Neutrophil (primary cell): ENCODE data around the gene FAM209B.
A peak's percentile ranks its signal among the peaks of the same experiment; 100 is the strongest.

Experiments used
- H3K27ac ChIP-seq: fragments of 200-600 bp; sonication (generic); 2 replicates; pipeline ENCODE4 v1.5.1; 2016; ENCODE audit warnings: mild to moderate bottlenecking, moderate library complexity
- H3K27me3 ChIP-seq: fragments of 200-600 bp; sonication (generic); 2 replicates; pipeline ENCODE4 v1.6.0; 2016; ENCODE audit warnings: mild to moderate bottlenecking
- H3K36me3 ChIP-seq: fragments of 200-600 bp; sonication (generic); 2 replicates; pipeline ENCODE4 v1.5.1; 2017
- H3K4me1 ChIP-seq, 2 experiments: fragments of 200-600 bp in 1 of 2; sonication (generic) in 1 of 2; 1 replicate in 1 of 2; 2 replicates in 1 of 2; pipeline versions ENCODE4 v1.5.1 to v1.6.1; 2013 to 2016; ENCODE audit warnings: low read depth in 1 of 2, low read length in 1 of 2, mild to moderate bottlenecking in 1 of 2, moderate library complexity in 1 of 2; ENCODE audit not compliant: control insufficient read depth in 1 of 2, insufficient read depth in 1 of 2
- H3K4me3 ChIP-seq, 2 experiments: fragments of 200-600 bp in 1 of 2; sonication (generic) in 1 of 2; 1 replicate in 1 of 2; 2 replicates in 1 of 2; pipeline ENCODE4 v1.5.1; 2013 to 2016; ENCODE audit warnings: low read depth in 1 of 2, low read length in 1 of 2, mild to moderate bottlenecking in 1 of 2, moderate library complexity in 1 of 2
- H3K9me3 ChIP-seq: fragments of 200-600 bp; sonication (generic); 2 replicates; pipeline ENCODE4 v1.5.1; 2016
- CTCF ChIP-seq: fragments of 200-600 bp; sonication (generic); IDR thresholded peaks from 2 replicates; pipeline ENCODE4 v1.5.1; 2016; ENCODE audit warnings: antibody characterized with exemption

Gene FAM209B

GRCh38 chr20:56504373-56505005, 28.6 kb upstream of the FAM209B start:
- peak; percentile 52 for TF ChIP-seq CTCF
- no peaks in the 10 kb centered on the region for H3K9me3 ChIP-seq

GRCh38 chr20:56506103-56506502, 26.9 kb upstream of the FAM209B start:
- no peak overlapping the region for H3K4me3 ChIP-seq
- no peak for TF ChIP-seq CTCF
- H3K9me3 ChIP-seq, result no peaks in the 10 kb centered on the region
- H3K27me3 ChIP-seq, result no peaks in the 10 kb centered on the region
- H3K36me3 ChIP-seq, result peaks cover 35% of the 10 kb centered on the region
- peak overlapping the region; percentile 63 for H3K27ac ChIP-seq
- peaks cover 11 to 14% of the 10 kb centered on the region in 2 experiments for H3K4me1 ChIP-seq

More at GRCh38 chr20:56504373-56505005, 28.6 kb upstream of the FAM209B start:
- peaks cover 11 to 14% of the 10 kb centered on the region in 2 experiments for H3K4me1 ChIP-seq
- no peaks in the 10 kb centered on the region for H3K27me3 ChIP-seq
- peaks cover 42% of the 10 kb centered on the region for H3K36me3 ChIP-seq
- H3K27ac ChIP-seq, result peak overlapping the region; percentile 63
- no peak overlapping the region for H3K4me3 ChIP-seq

- Histone ChIP-seq H3K4me3 (no peak overlapping the region), H3K27ac (no peak overlapping the region), H3K27me3 (no peaks in the 10 kb centered on the region), H3K9me3 (no peaks in the 10 kb centered on the region), H3K36me3 (peaks cover 71% of the 10 kb centered on the region), H3K4me1 (peaks cover 0 to 7% of the 10 kb centered on the region in 2 experiments)
- no peak for TF ChIP-seq CTCF
These were observed 21.1 kb upstream of the FAM209B start for GRCh38 chr20:56511926-56512325.

GRCh38 chr20:56513161-56514150, 19.6 kb upstream of the FAM209B start:
- H3K9me3 ChIP-seq, result no peaks in the 10 kb centered on the region
- H3K27ac ChIP-seq, result no peak overlapping the region
- H3K27me3 ChIP-seq, result no peaks in the 10 kb centered on the region
- H3K4me3 ChIP-seq, result no peak overlapping the region
- TF ChIP-seq CTCF, result no peak
- peaks cover 73% of the 10 kb centered on the region for H3K36me3 ChIP-seq
- peaks cover 0 to 7% of the 10 kb centered on the region in 2 experiments for H3K4me1 ChIP-seq

GRCh38 chr20:56516631-56517030, 16.4 kb upstream of the FAM209B start:
- Histone ChIP-seq H3K4me1 (no peaks in the 10 kb centered on the region), H3K36me3 (peaks cover 100% of the 10 kb centered on the region), H3K27ac (no peak overlapping the region), H3K9me3 (peaks cover 15% of the 10 kb centered on the region), H3K27me3 (no peaks in the 10 kb centered on the region), H3K4me3 (no peak overlapping the region)
- TF ChIP-seq CTCF, result no peak
